ENCODE data around the gene ABCG1.
A peak's percentile ranks its signal among the peaks of the same experiment; 100 is the strongest.

The ABCG1 gene

GRCh38 chr21:42218836-42219605, at the start of gene ABCG1:
ABCG1 (plus strand) TSS chr21:42219140; CDS start chr21:42219263, 123 bp downstream.
- no peak for TF ChIP-seq CTCF (conservative IDR thresholded peaks at IDR 0.05; ENCODE audit: low read depth, low read length)
- peak within 1 kb of the TSS; percentile 52 for H3K4me3 ChIP-seq (ENCODE audit: low read depth, low read length)
- DNase-seq (ENCODE audit: low read depth), result peak; percentile 28

- DNase-seq (ENCODE audit: low read depth), result no peak
- no peak for TF ChIP-seq CTCF (conservative IDR thresholded peaks at IDR 0.05; ENCODE audit: low read depth, low read length)
Observed at GRCh38 chr21:42169758-42170157, 49.2 kb upstream of the ABCG1 start.

GRCh38 chr21:42171091-42172053, 47.6 kb upstream of the ABCG1 start:
- TF ChIP-seq CTCF (conservative IDR thresholded peaks at IDR 0.05; ENCODE audit: low read depth, low read length), result no peak
- no peak for DNase-seq (ENCODE audit: low read depth)
- no peak overlapping the region for H3K4me3 ChIP-seq (ENCODE audit: low read depth, low read length)

More at GRCh38 chr21:42169758-42170157, 49.2 kb upstream of the ABCG1 start:
- H3K4me3 ChIP-seq (ENCODE audit: low read depth, low read length), result no peak overlapping the region

GRCh38 chr21:42172596-42173483, 46.1 kb upstream of the ABCG1 start:
- DNase-seq (ENCODE audit: low read depth), result no peak
- no peak for TF ChIP-seq CTCF (conservative IDR thresholded peaks at IDR 0.05; ENCODE audit: low read depth, low read length)
- H3K4me3 ChIP-seq (ENCODE audit: low read depth, low read length), result no peak overlapping the region

GRCh38 chr21:42174173-42174572, 44.8 kb upstream of the ABCG1 start:
- H3K4me3 ChIP-seq (ENCODE audit: low read depth, low read length), result no peak overlapping the region
- DNase-seq (ENCODE audit: low read depth), result no peak
- no peak for TF ChIP-seq CTCF (conservative IDR thresholded peaks at IDR 0.05; ENCODE audit: low read depth, low read length)

GRCh38 chr21:42175110-42175710, 43.7 kb upstream of the ABCG1 start:
- H3K4me3 ChIP-seq (ENCODE audit: low read depth, low read length), result no peak overlapping the region
- DNase-seq (ENCODE audit: low read depth), result peak; percentile 53
- TF ChIP-seq CTCF (conservative IDR thresholded peaks at IDR 0.05; ENCODE audit: low read depth, low read length), result no peak

All from choroid plexus epithelial cell (primary cell).